GM19463 (cell line): ENCODE results near the gene FADS1.
A peak's percentile ranks its signal among the peaks of the same experiment; 100 is the strongest.

ENCODE experiments used
- ATAC-seq: cut with Tn5 transposase; IDR thresholded peaks from one replicate; pipeline ENCODE4 v1.9.1; 2021; ENCODE audit warnings: mild to moderate bottlenecking, moderate library complexity; ENCODE audit not compliant: unreplicated experiment

FADS1 gene

GRCh38 chr11:61797263-61797944 is 19.4 kb downstream of the FADS1 start:
- ATAC-seq = no peak

GRCh38 chr11:61795876-61796526 is 20.8 kb downstream of the FADS1 start:
- ATAC-seq = no peak

- no peak for ATAC-seq
Measured at GRCh38 chr11:61795459-61795858, 21.3 kb downstream of the FADS1 start.

GRCh38 chr11:61794579-61794978 is 22.2 kb downstream of the FADS1 start:
- no peak for ATAC-seq

- ATAC-seq = no peak
Measured at GRCh38 chr11:61793829-61794204, 23.0 kb downstream of the FADS1 start.

- no peak for ATAC-seq
Measured at GRCh38 chr11:61793083-61793828, 23.5 kb downstream of the FADS1 start.

- ATAC-seq = peak; percentile 87
Measured at GRCh38 chr11:61792310-61793082, 24.3 kb downstream of the FADS1 start, which contains the start of the genes FEN1 and TMEM258. Gene FEN1, plus strand, starts transcription at chr11:61792911. Its CDS starts 2,451 bp downstream, at chr11:61795362. Gene TMEM258, minus strand, starts transcription at chr11:61792599. Its CDS starts 41 bp downstream, at chr11:61792558.

GRCh38 chr11:61791737-61792309 is 25.0 kb downstream of the FADS1 start:
- no peak for ATAC-seq

GRCh38 chr11:61787928-61788491 is 28.8 kb downstream of the FADS1 start:
- ATAC-seq = no peak

GRCh38 chr11:61785837-61786402 is 30.9 kb downstream of the FADS1 start:
- no peak for ATAC-seq

- no peak for ATAC-seq
Measured at GRCh38 chr11:61784506-61784805, 32.3 kb downstream of the FADS1 start.

- ATAC-seq = no peak
Measured at GRCh38 chr11:61783717-61784505, 32.9 kb downstream of the FADS1 start.

GRCh38 chr11:61782841-61783240 is 34.0 kb downstream of the FADS1 start:
- ATAC-seq = no peak

- no peak for ATAC-seq
Measured at GRCh38 chr11:61782299-61782698, 34.5 kb downstream of the FADS1 start.

GRCh38 chr11:61781585-61781984 is 35.2 kb downstream of the FADS1 start:
- no peak for ATAC-seq

GRCh38 chr11:61780581-61781162 is 36.1 kb downstream of the FADS1 start:
- ATAC-seq = no peak

- ATAC-seq = no peak
Measured at GRCh38 chr11:61779666-61780525, 36.9 kb downstream of the FADS1 start.
